NCI-H2196 treated with DMSO at 0.1 percent for 48 hours (cell line): ENCODE measurements around the gene XKR7.

Experiments
- DNase-seq: peaks from one replicate; lab custom pipeline; 2025; ENCODE audit not compliant: unreplicated experiment; lab: John Stamatoyannopoulos, UW

Gene XKR7

GRCh38 chr20:31943052-31943471 lies 24.9 kb upstream of the XKR7 start:
- DNase-seq = peak; percentile 41

GRCh38 chr20:31945319-31945718 lies 22.6 kb upstream of the XKR7 start:
- no peak for DNase-seq

- DNase-seq = no peak
Observed at GRCh38 chr20:31945785-31946184, 22.2 kb upstream of the XKR7 start.

GRCh38 chr20:31948008-31948407 lies 19.9 kb upstream of the XKR7 start:
- no peak for DNase-seq

GRCh38 chr20:31949877-31950646 lies 17.9 kb upstream of the XKR7 start:
- no peak for DNase-seq

GRCh38 chr20:31951203-31951529 lies 16.8 kb upstream of the XKR7 start:
- no peak for DNase-seq

GRCh38 chr20:31951530-31952453 lies 16.2 kb upstream of the XKR7 start, which contains the start of gene PDRG1:
Gene PDRG1, minus strand, starts transcription at chr20:31952046. Its CDS starts 85 bp downstream, at chr20:31951961.
- DNase-seq = peak; percentile 92

- no peak for DNase-seq
Observed at GRCh38 chr20:31953556-31954148, 14.3 kb upstream of the XKR7 start.

- DNase-seq = no peak
Observed at GRCh38 chr20:31954500-31954899, 13.5 kb upstream of the XKR7 start.

GRCh38 chr20:31956556-31957526 lies 11.1 kb upstream of the XKR7 start:
- DNase-seq = no peak

GRCh38 chr20:31962761-31963160 lies 5.2 kb upstream of the XKR7 start:
- no peak for DNase-seq

- no peak for DNase-seq
Observed at GRCh38 chr20:31963889-31964288, 4.1 kb upstream of the XKR7 start.

- DNase-seq = no peak
Observed at GRCh38 chr20:31966991-31967655, 828 bp upstream of the XKR7 start.

GRCh38 chr20:31968291-31969126 lies 558 bp downstream of the XKR7 start:
- no peak for DNase-seq

GRCh38 chr20:31969991-31970390 lies 2.0 kb downstream of the XKR7 start:
- no peak for DNase-seq

GRCh38 chr20:31972471-31973021 lies 4.6 kb downstream of the XKR7 start:
- no peak for DNase-seq

GRCh38 chr20:31974296-31974695 lies 6.3 kb downstream of the XKR7 start:
- no peak for DNase-seq

- no peak for DNase-seq
Observed at GRCh38 chr20:31974951-31975487, 7.1 kb downstream of the XKR7 start.

- DNase-seq = no peak
Observed at GRCh38 chr20:31975874-31976273, 7.9 kb downstream of the XKR7 start.
